C4-2B (cell line): ENCODE results near the gene NEDD4L.

Experiments used
- H3K27ac ChIP-seq: fragments of 450-650 bp; 2 replicates; pipeline ENCODE4 v1.5.1; 2017
- CTCF ChIP-seq: fragments of 450-650 bp; conservative IDR thresholded peaks from 2 replicates; pipeline ENCODE4 v1.5.1; 2017; ENCODE audit warnings: mild to moderate bottlenecking
- ZFX ChIP-seq: fragments of 450-650 bp; IDR thresholded peaks from 2 replicates; pipeline ENCODE4 v1.6.1; 2017

NEDD4L gene

GRCh38 chr18:58157237-58157636 lies 113.2 kb downstream of the NEDD4L start:
- no peak for TF ChIP-seq ZFX
- no peak for TF ChIP-seq CTCF
- no peak overlapping the region for H3K27ac ChIP-seq

- TF ChIP-seq ZFX (no peak), CTCF (no peak)
- no peak overlapping the region for H3K27ac ChIP-seq
Measured at GRCh38 chr18:58158008-58158407, 114.0 kb downstream of the NEDD4L start.

GRCh38 chr18:58158459-58158858 lies 114.4 kb downstream of the NEDD4L start:
- peak overlapping the region; percentile 42 for H3K27ac ChIP-seq
- TF ChIP-seq CTCF (no peak), ZFX (no peak)

GRCh38 chr18:58161659-58162058 lies 117.6 kb downstream of the NEDD4L start:
- TF ChIP-seq ZFX (no peak), CTCF (no peak)
- H3K27ac ChIP-seq: no peak overlapping the region

- TF ChIP-seq ZFX (no peak), CTCF (no peak)
Measured at GRCh38 chr18:58162127-58162526, 118.1 kb downstream of the NEDD4L start.

GRCh38 chr18:58163004-58163590 lies 119.1 kb downstream of the NEDD4L start:
- no peak for TF ChIP-seq CTCF
- TF ChIP-seq ZFX: no peak
- no peak overlapping the region for H3K27ac ChIP-seq

More at GRCh38 chr18:58162127-58162526, 118.1 kb downstream of the NEDD4L start:
- H3K27ac ChIP-seq: no peak overlapping the region

GRCh38 chr18:58166278-58166844 lies 122.3 kb downstream of the NEDD4L start:
- TF ChIP-seq CTCF (no peak), ZFX (no peak)
- H3K27ac ChIP-seq: no peak overlapping the region
